Common myeloid progenitor, CD34-positive (primary cell): ENCODE data around the gene GALNT10.

Source experiments
- CTCF ChIA-PET: fragments of 350-600 bp; sonication (Branson Sonifier 250); formaldehyde crosslinking; loops from one replicate; lab custom pipeline; 2021; ENCODE audit warnings: antibody characterized with exemption; lab: Charles Lee
- POLR2A ChIA-PET: fragments of 350-600 bp; sonication (Branson Sonifier 250); formaldehyde crosslinking; loops from one replicate; lab custom pipeline; 2021; ENCODE audit warnings: antibody characterized with exemption; lab: Charles Lee
- DNase-seq, 3 donors: peaks; one replicate each; pipeline versions ENCODE4 v3.0.0 to v3.0.0-alpha.2; 2013
- H3K27ac ChIP-seq, 2 experiments: 1 replicate in 1 of 2; 2 replicates in 1 of 2; pipeline ENCODE4 v1.7.0; 2013; ENCODE audit warnings: inconsistent platforms in 2 of 2, low read length in 2 of 2, mild to moderate bottlenecking in 2 of 2, low read depth in 1 of 2, moderate library complexity in 1 of 2; ENCODE audit not compliant: severe bottlenecking in 2 of 2, insufficient read depth in 1 of 2, poor library complexity in 1 of 2
- H3K27me3 ChIP-seq, 5 experiments: replicated peaks in 2 of 5; 1 replicate in 3 of 5; 2 replicates in 2 of 5; pipeline versions ENCODE4 v1.6.1 to v1.7.0; 2013; ENCODE audit warnings: low read length in 4 of 5, mild to moderate bottlenecking in 2 of 5, moderate library complexity in 2 of 5, inconsistent platforms in 1 of 5; ENCODE audit not compliant: insufficient read depth in 5 of 5, control insufficient read depth in 4 of 5
- H3K36me3 ChIP-seq, 4 experiments: 1 replicate in 2 of 4; 2 replicates in 2 of 4; pipeline versions ENCODE4 v1.6.1 to v1.7.0; 2013; ENCODE audit warnings: low read length in 3 of 4, control low read depth in 1 of 4, mild to moderate bottlenecking in 1 of 4; ENCODE audit not compliant: control insufficient read depth in 4 of 4, insufficient read depth in 4 of 4
- H3K4me1 ChIP-seq, 4 experiments: 1 replicate in 3 of 4; 2 replicates in 1 of 4; pipeline versions ENCODE4 v1.6.1 to v1.7.1; 2013; ENCODE audit warnings: low read length in 3 of 4, mild to moderate bottlenecking in 3 of 4, control low read depth in 1 of 4, inconsistent platforms in 1 of 4, moderate library complexity in 1 of 4; ENCODE audit not compliant: control insufficient read depth in 4 of 4, insufficient read depth in 4 of 4; ENCODE audit errors: control extremely low read depth in 1 of 4
- H3K4me3 ChIP-seq, 7 experiments: 1 replicate in 4 of 7; 2 replicates in 3 of 7; pipeline versions ENCODE4 v1.5.1 to v1.7.0; 2013; ENCODE audit warnings: mild to moderate bottlenecking in 7 of 7, low read length in 6 of 7, moderate library complexity in 6 of 7, inconsistent platforms in 2 of 7, low read depth in 2 of 7, control low read depth in 1 of 7; ENCODE audit not compliant: insufficient read depth in 4 of 7, control insufficient read depth in 1 of 7; ENCODE audit errors: extremely low read depth in 1 of 7
- H3K9me3 ChIP-seq, 5 experiments: 1 replicate in 4 of 5; 2 replicates in 1 of 5; pipeline versions ENCODE4 v1.6.1 to v1.7.1; 2013; ENCODE audit warnings: low read length in 4 of 5, mild to moderate bottlenecking in 2 of 5, inconsistent platforms in 1 of 5, low read depth in 1 of 5, moderate library complexity in 1 of 5; ENCODE audit not compliant: control insufficient read depth in 4 of 5, insufficient read depth in 2 of 5; ENCODE audit errors: control extremely low read depth in 1 of 5
- WGBS: methylation state at CpG from one replicate; pipeline ENCODE4 v1.1.5; 2013; ENCODE audit not compliant: insufficient coverage; 5-methylcytosine and 5-hydroxymethylcytosine counted together

The GALNT10 gene

DNA sequence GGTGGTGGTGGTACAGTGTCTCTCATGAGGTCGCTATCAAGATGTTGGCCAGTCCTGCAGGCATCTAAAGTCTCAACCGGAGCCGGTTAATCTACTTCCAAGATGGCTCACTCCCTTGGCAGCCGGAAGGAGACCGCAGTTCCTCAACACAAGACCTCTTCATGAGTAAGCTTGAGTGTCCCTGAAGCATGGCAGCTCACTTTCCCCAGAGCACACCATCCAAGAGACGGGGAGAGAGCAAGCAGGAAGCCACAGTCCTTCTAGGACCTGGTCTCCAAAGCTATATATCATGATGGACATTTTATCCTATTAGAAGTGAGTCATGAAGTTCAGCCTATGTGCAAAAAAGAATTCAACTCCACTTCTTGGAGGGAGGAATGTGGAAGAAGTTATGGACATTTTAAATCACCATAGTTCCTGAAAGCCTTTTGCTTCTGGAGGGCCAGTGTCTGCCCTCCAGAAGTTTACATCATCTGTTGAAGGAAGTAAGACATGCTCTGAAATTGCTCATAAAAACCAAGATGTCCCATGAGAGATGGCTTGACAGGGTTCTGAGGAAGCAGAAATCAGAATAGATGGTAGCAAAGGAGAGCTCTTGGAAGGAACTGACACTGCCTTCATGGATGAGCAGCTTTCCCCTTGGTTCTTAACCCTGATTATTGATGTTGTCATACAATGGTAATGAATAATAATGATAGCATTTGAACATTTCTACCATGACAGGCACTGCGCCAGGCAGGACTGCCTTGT is 21.3 kb downstream of the GALNT10 start:
- H3K27me3 ChIP-seq: no peaks in the 10 kb centered on the region
- peaks cover 0 to 9% (median 4%) of the 10 kb centered on the region in 4 experiments for H3K36me3 ChIP-seq
- H3K4me1 ChIP-seq: peaks cover 0 to 9% (median 5%) of the 10 kb centered on the region in 4 experiments
- CTCF ChIA-PET: interaction anchor here (1.0 kb wide), 1 partner anchor 10 kb away, joined by 4 read pairs; no protein-coding TSS in a partner anchor
- H3K27ac ChIP-seq: no peak overlapping the region
- WGBS: 93% methylated on average over 3 of the region's 7 CpGs
- no peak for DNase-seq
- H3K9me3 ChIP-seq: peaks cover 0 to 3% (median 0%) of the 10 kb centered on the region in 5 experiments
- H3K4me3 ChIP-seq: no peak overlapping the region
- POLR2A ChIA-PET: no interaction called here

DNA sequence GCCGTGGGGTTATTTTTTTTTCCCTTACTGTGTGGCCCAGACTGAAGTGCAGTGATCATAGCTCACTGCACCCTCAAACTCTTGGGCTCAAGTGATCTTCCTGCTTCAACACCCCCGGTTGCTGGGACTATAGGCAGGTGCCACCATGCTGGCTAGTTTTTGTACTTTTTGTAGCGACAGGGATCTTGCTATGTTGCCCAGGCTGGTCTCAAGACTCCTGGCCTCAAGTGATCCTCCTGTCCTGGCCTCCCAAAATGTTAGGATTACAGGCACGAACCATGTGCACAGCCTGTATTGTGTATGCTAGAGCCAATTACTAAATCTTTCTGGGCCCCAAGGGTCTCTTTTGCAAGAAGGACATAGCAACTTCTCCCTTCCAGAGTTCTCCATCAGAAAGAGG is 23.1 kb downstream of the GALNT10 start:
- Histone ChIP-seq H3K4me1 (peaks cover 3 to 17% (median 10%) of the 10 kb centered on the region in 4 experiments), H3K9me3 (peaks cover 0 to 3% (median 0%) of the 10 kb centered on the region in 5 experiments), H3K36me3 (peaks cover 0 to 9% (median 4%) of the 10 kb centered on the region in 4 experiments), H3K27me3 (no peaks in the 10 kb centered on the region), H3K4me3 (no peak overlapping the region), H3K27ac (no peak overlapping the region)
- CTCF ChIA-PET: interaction anchor here (0.6 to 1.4 kb wide), 3 partner anchors 9 to 191 kb away, joined by 3 to 4 read pairs (median 3); no protein-coding TSS in a partner anchor
- 95% methylated on average over 4 of the region's 4 CpGs for WGBS
- POLR2A ChIA-PET: no interaction called here
- DNase-seq: no peak

DNA sequence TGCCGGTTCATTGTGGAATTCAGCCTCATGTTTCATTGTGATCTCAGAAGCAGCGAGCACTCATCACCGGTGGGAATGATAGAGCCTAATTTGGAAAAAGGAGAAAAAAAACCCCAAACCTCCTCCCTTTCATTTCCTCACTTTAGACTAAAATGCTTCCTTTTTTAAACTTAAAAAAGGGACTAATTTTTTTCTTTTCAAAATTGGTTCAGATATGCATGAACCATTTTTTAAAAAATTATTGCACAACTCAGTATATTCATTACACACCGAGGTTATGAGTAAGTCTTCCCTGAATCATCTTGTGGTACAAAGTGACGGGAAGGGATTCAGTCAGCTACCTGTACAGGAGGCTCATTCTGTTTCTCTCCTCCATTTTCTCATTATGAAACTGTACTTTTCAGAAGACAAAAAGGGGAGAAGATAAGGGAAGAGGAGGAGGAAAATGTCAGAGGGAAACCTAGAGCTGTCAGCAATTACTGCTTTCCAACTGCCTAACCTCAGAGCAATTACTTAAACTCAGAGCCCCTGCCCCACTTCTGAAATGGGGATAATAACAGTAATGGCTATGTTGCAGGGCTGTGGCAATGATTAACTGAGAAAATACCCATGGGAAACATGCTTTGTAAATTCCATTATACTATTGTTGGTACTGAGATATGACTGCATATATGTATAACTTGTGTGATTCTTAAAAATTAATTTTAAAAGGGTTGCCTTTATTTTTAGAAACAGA is 24.0 kb downstream of the GALNT10 start:
- no peaks in the 10 kb centered on the region for H3K27me3 ChIP-seq
- WGBS: 53% methylated on average over 4 of the region's 5 CpGs
- H3K4me3 ChIP-seq: no peak overlapping the region
- H3K27ac ChIP-seq: no peak overlapping the region
- peak in 2 of 3 donors; percentile 29 to 45 for DNase-seq
- no peaks in the 10 kb centered on the region for H3K9me3 ChIP-seq
- ChIA-PET CTCF (no interaction called here), POLR2A (no interaction called here)
- peaks cover 3 to 17% (median 10%) of the 10 kb centered on the region in 4 experiments for H3K4me1 ChIP-seq
- peaks cover 0 to 3% (median under 1%) of the 10 kb centered on the region in 4 experiments for H3K36me3 ChIP-seq

DNA sequence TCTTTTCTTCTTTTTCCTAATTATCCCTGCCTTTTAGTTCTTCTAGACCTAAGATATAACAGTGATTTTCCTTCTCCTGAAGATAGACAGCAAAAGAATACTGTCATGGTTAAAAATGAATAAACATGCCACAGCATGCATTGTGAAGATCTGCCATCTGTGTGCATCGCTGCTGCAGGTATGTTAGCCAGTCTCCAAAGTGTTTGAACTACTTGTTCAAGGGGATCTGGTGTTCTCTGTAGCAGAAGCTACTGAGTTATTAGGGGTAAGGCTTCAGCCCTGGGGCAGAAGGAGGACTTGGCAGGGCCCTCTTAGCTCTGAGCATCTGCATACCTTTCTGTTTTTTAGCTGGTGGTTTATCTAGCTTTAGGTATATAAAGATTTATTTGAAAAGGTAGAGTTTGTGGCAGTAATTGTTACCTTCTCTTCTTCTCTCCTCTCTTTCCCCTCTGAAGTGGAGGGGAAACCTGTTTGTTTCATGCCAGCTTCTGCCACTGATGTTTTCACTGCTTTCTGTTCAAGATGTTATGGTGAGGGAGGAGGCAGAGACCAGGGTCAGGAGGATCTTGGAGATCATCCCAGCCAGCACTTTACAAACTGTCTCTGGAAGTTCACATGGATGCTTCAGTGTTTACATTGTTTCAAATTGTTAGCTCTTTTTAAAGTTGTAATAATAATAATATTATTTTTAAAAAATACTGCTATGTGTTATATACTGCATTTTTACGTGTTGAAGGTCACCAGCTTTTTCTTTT is 25.2 kb downstream of the GALNT10 start:
- POLR2A ChIA-PET: no interaction called here

DNA sequence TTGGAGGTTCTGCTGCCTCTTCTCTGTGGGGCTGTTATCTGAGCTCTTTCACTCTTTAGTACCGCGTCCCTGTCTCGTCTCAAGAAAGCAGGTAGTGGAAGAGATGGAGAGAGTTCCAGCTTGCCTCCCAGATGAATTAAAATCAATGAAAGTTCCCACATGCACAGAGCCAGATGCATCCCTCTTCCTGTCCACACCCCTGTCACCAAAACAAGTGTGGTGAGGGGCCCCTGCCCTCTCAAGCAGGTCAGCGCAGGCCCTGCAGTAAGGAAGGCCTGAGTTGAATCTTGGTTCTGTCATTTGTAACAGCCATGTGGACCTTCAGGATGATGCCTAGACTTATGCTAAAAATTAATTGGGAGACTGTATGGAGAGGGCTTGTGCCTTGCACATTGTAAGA is 26.9 kb downstream of the GALNT10 start:
- H3K27ac ChIP-seq: no peak overlapping the region
- ChIA-PET CTCF (interaction anchor here (1.1 to 1.2 kb wide), 2 partner anchors 19 to 22 kb away, joined by 3 read pairs; no protein-coding TSS in a partner anchor), POLR2A (interaction anchor here (0.6 kb wide), 1 partner anchor 24 kb away, joined by 3 read pairs; no protein-coding TSS in a partner anchor)
- DNase-seq: no peak
- no peaks in the 10 kb centered on the region for H3K27me3 ChIP-seq
- H3K9me3 ChIP-seq: no peaks in the 10 kb centered on the region
- peaks cover 3 to 33% (median 17%) of the 10 kb centered on the region in 4 experiments for H3K4me1 ChIP-seq
- H3K4me3 ChIP-seq: no peak overlapping the region
- 67% methylated on average over 1 of the region's 4 CpGs for WGBS
- peaks cover 0 to 6% (median 0%) of the 10 kb centered on the region in 4 experiments for H3K36me3 ChIP-seq

More for the DNA sequence above, 25.2 kb downstream of the GALNT10 start:
- 100% methylated on average over 1 of the region's 2 CpGs for WGBS
- H3K4me3 ChIP-seq: no peak overlapping the region
- H3K9me3 ChIP-seq: no peaks in the 10 kb centered on the region
- H3K27me3 ChIP-seq: no peaks in the 10 kb centered on the region
- H3K4me1 ChIP-seq: peaks cover 3 to 17% (median 10%) of the 10 kb centered on the region in 4 experiments
- CTCF ChIA-PET: interaction anchor here (1.1 to 1.4 kb wide), 2 partner anchors 8 to 23 kb away, joined by 3 read pairs; no protein-coding TSS in a partner anchor
- H3K36me3 ChIP-seq: peaks cover 0 to 3% (median under 1%) of the 10 kb centered on the region in 4 experiments
- no peak for DNase-seq
- H3K27ac ChIP-seq: no peak overlapping the region

DNA sequence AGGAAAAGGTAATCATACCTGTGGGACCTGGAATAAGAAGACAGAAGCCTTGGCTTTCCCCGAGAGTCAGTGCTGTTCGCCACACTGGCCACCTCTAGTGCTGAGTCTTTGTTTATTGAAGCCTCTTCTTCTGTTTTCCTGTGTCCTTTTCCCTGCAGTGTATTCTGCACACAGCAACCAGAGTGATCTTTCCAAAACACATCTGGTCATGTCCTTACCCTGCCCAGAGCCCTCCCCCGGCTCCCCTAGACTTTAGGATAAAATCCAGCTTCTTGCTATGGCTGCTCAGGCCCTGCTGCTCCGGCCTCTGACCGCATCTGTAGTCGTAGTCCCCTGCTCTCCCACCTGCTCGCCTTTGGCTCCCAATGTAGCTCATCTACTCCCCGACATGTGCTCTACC is 28.3 kb downstream of the GALNT10 start:
- H3K4me3 ChIP-seq: no peak overlapping the region
- no peak for DNase-seq
- H3K27me3 ChIP-seq: no peaks in the 10 kb centered on the region
- ChIA-PET POLR2A (no interaction called here), CTCF (no interaction called here)
- H3K9me3 ChIP-seq: no peaks in the 10 kb centered on the region
- over 99% methylated on average over 8 of the region's 8 CpGs for WGBS
- H3K27ac ChIP-seq: no peak overlapping the region
- H3K36me3 ChIP-seq: peaks cover 0 to 6% (median 0%) of the 10 kb centered on the region in 4 experiments
- H3K4me1 ChIP-seq: peaks cover 3 to 35% (median 18%) of the 10 kb centered on the region in 4 experiments
